ENCODE results near the gene CMPK1.

CMPK1 gene

DNA sequence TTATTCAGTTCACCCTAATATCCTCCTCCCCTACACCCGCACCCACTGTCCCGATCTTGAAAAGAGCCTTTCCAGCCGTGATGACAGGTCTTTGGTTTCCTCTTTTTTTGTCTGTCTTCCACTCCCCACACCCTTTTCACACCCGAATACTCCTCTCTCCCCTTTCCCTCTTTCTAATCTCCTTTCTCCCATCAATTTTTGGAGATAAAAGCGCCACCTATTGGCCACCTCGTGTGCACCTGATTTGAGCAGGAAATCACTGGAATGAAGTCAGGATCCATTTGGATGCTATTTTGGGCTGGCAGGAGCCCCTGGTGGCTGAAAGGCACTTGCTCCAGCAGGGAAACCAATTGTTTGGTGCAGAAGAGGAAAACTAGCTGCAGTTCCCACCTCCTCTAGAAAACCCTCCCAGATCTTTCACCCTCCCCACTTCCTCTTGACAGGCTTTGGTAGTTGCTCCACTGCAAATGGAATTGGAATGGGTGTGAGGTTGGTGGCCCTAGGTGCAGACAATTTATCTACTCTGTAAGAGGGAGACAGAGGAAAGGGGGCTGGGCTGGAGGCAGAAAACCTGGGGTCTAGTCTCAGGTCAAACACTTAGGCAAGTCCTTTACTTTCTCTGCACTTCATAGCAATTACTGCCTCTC, 90.9 kb downstream of the CMPK1 start:
- peak in 1 of 2 experiments; percentile 23 for DNase-seq (ENCODE audit: low read depth in 2 of 2)

All from fibroblast of skin of left biceps (primary cell).